ENCODE data around the gene NTN5.
"Not testable (repeated sequence)": the region's sequence is repeated elsewhere in the genome, so short reads cannot be mapped to it uniquely, and the experiment has no call there.

The NTN5 gene, protein sequence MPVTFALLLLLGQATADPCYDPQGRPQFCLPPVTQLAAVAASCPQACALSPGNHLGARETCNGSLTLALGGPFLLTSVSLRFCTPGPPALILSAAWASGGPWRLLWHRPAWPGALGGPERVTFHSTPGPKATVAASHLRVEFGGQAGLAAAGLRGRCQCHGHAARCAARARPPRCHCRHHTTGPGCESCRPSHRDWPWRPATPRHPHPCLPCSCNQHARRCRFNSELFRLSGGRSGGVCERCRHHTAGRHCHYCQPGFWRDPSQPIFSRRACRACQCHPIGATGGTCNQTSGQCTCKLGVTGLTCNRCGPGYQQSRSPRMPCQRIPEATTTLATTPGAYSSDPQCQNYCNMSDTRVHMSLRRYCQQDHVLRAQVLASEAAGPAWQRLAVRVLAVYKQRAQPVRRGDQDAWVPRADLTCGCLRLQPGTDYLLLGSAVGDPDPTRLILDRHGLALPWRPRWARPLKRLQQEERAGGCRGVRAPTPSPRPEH

DNA sequence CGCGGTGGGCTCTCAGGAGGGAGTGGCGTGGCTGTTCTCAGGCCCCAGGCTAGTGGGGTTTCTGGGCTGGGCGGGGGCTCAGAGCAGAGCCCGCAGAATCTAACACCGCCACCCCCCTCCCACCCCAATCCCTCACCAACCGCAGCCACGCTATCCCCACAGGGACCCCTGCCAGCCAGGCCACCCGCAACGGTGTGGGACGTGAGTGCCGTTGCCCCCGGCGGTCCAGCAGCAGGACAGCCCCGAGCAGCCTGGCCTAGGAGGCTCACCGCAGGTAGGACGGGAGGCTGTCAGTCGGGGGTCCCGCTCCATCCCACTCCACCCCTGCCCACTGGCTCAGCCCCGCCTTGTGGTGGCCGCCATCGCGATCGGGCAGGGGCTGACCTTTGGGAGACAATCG is at the start of gene NTN5:
Gene NTN5 (minus strand): TSS at position 24 of the 400 bp plus-strand sequence. CDS start 2,031 bp downstream, outside the sequence.
- DNase-seq = no peak

DNA sequence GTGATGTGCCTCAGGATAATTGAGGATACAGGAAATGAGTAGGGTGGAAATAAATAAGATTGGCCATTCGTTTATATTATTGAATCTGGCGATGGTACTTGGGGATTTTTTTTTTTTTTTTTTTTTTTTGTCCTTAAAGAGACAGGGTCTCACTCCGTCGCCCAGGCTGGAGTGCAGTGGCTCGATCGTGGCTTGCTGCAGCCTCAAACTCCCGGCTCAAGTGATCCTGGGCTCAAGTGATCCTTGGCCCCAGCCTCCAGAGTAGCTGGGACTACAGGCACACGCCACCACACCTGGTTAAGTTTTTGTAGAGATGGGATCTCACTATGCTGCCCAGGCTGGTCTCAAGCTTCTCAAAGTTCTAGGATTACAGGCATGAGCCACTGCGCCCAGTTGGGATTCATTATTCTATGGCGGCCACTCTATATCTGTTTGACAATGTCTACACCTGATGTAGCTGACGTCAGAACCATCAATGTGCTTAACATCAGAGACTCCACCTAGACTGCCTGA is 49.4 kb upstream of the NTN5 start:
- no peak for DNase-seq

DNA sequence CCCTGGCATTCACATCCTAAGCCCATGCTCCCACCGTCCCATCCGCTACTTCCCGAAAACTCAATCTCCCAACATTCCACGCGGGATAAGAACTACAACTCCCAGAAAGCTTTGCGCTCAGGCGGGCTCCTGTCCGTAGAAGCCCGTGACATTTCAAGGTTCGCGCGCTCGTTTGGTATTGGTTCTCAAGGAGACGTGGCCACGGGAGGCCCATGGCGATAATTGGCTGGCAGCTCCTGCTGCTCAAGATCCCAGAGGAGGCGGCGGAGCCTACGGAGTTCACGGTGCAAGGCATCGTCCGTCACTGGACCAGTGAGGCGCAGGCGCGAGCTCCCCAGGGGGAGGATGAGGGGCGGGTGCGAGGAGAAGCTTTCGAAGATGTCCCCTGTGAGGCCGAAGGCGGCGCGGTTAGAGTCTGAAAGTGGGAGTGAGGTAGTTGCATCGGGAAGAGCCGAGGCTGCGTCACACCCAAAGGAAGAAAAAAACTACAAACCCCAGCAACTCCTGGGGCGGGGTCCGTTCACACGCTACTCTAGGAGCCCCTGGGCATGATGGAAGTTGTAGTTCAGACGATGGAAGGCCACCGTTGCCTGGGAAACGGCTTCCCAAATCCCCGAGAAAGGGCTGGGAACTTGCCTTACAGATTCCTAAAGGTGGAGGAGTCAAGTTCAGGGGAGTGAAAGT is 47.9 kb upstream of the NTN5 start:
- peak; percentile 76 to 100 (median 98) for DNase-seq

DNA sequence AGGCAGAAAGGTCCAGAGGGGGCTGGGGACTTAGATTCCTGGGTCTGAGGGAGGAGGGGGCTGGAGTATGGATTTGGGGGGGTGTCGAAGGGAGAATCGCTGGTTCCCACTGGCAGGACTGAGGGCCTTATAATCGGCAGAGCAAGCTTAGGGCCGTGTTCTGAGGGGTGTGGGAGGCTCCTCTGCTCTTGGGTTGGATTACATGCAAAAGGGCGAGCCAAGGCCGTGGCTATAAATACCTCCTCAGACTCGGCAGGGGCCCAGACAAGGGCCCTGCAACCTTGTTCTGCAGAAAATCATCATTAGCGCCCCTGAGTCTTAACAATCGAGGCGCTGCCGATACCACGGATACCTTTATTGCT is 47.4 kb upstream of the NTN5 start:
- DNase-seq = no peak

DNA sequence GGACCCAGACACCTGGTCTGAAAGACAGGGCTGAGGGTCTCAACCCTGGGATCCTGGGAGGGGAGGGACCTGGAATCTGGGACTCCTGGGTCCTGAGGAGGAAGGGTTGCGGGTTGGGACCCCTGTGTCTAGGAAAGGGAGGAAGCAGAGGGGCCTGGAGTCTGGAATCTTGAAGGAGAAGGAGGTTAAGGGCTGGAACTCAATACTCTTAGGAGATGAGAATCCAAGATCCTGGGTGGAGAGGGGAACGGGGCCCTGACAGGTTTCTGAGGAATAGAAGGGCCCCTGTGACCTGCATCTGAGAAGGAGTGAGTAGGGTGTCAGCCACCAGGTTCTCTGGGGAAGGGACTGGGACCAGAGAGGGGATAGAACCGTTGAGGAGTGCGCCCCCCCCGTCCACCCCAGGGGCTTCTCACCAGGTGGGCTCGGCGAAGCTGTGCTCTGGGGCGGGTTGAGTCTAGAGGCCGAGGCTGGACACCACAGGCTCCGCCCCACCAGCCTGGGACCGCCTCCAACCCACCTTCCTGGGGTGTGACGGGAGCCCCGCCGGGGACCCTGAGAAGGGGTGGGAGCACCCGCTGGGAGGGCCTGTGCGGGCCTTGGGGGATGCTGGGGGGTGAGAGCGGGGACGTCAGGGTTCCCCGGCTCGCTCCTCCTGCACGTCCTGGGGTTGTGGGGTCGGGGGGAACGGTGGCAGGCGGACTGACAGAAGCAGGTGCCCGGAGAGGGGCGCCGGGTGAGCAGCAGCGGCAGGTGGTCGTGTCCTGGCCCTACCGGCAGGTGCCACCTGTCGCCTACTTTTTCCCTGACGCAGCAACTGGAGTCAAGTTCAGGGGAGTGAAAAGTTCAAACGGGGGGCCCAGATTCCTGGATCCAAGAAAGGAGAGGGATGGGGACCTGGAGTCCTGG is 46.7 kb upstream of the NTN5 start, which contains the start of gene MAMSTR:
Gene MAMSTR (minus strand): TSS at position 463 of the 909 bp plus-strand sequence. CDS start 694 bp downstream, outside the sequence.
- DNase-seq = no peak

DNA sequence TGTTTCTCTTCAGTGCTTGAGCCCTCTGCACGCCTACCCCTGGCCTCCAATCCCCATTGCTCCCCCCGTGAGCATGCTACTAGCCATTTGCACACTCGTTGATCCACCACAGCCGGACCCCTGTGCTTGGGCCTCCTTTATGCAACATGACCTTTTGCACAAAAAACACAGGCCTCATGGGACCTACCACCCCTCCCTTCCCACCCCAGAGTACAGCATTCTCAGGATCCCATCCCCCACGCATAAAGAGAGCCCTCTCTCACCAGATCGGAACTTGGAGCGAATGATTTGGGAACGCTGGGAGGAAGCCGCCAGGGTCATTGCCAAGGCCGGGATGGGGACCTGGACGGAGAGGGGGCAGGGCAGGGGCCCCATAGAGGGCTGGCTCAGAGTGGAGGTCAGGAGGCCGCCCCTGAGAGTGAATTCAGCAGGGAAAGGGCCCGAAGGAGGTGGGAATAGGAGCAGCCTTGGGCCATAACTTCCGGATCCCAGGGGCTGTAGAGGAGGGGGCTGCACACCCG is 46.0 kb upstream of the NTN5 start:
- DNase-seq = no peak

DNA sequence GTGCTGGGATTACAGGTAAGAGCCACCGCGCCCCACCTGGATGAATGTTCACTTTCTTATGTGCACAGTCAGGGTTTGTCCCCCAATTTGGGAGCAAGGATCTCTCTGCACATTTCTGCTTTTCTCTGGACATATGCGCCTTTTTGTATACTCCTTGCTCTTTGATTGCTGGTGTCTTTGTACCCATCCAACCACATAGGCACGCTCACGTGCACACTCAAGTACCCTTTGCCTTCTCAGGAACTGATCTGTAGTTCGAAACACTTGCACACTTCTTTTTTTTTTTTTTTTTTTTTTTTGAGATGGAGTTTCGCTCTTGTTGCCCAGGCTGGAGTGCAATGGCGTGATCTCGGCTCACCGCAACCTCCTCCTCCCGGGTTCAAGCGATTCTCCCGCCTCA is 45.3 kb upstream of the NTN5 start:
- DNase-seq = not testable (repeated sequence)

DNA sequence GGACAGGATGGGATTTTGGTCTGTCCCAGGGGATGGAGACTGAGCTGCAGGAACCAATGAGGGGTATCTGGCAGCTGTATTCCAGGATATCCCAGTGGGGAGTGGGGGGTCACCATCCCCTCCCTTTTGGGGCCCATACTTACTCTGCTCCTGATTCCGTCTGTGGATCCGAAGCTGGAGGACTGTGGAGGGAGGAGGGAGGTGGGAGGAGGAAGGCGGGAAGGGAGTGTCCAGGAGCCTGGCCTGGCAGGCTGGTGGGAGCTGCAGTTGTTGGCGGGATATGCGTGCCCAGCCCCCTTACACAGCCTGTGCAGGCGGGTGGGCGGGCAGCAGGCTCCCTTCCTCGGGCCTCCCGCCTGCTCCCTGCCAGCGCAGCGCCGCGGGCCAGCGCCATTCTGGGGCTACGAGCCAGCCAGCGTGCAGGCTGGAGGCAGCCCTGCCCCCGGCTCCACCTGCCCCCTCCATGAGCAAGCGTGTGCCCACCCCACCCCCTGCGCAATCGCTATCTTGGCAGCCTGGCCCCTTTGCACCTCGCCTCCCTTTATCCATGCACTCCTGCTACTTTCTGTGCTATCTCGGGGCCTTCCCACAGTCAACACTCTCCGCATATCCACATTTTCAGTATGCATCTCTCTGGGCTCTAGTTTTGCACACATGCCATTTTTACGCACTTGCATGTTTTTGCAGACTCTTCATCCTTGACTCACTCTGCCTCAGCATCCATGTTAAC is 43.9 kb upstream of the NTN5 start:
- DNase-seq = peak in 56 of 58 donors; percentile 11 to 89 (median 64)

DNA sequence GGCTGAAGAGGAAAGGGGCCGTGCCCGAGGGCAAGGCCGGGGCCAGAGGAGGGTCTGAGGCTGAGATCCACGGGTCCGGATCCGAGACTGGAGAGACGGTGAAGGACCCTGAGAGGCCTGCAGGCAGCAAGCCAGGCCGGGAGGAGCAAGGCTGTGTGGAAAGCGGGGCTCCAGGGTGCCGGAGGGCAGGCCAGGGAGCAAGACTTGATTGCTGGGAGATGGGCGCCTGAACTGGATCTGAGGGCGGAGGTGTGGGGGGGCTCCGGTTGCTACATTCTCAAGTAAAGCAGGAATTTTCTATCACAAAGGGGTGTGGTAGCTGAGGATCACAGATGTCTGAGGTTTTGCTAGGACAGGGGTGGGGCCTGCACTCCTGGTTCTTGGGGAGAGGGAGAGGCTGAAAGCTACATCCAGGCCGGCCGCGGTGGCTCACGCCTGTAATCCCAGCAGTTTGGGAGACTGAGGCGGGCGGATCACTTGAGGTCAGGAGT is 42.9 kb upstream of the NTN5 start:
- DNase-seq = peak in 1 of 58 donors; percentile 10

DNA sequence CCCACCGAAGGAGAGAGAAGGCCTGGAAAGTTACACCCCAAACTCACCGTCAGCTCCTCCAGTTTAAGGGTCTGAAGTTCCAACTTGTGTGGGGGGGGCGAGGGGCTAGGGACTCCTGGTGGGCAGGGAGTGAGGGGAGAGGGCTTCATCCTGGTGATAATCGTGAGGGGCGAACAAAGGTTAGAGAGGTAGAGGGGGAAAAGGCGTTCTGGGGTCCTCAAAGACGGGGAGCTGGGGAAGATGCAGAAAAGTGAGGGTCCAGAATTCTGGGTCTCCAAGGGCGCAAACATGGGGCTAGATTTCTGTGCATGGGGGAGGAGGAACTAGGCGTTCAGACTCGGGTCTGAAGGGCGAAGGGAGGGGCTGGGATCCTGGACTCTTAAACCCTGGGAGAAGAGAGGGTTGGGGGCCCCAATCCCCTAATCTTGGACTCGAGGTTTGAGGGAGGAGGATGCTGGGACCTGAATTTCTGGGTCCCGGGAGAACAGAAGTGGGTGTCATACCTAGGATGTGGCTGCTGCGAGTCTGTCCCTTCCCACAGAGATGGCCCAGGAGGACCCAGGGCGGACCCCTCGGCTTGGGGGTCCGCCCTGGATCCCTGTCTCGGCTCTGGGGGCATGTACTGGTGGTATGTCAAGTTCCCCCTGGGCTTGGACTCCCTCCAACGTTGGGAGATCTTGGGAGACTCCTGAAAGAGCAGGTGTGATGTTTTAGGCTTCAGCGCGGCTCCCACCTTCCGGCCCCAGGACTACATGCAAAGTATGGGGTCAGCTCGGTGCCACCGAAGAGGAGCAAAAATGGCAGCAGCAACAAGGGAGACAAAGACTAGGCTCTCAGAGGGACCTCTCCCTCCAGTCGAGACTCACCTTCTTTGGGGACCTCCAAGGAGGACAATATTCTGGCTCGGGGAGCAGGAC is 42.2 kb upstream of the NTN5 start:
- DNase-seq = no peak

DNA sequence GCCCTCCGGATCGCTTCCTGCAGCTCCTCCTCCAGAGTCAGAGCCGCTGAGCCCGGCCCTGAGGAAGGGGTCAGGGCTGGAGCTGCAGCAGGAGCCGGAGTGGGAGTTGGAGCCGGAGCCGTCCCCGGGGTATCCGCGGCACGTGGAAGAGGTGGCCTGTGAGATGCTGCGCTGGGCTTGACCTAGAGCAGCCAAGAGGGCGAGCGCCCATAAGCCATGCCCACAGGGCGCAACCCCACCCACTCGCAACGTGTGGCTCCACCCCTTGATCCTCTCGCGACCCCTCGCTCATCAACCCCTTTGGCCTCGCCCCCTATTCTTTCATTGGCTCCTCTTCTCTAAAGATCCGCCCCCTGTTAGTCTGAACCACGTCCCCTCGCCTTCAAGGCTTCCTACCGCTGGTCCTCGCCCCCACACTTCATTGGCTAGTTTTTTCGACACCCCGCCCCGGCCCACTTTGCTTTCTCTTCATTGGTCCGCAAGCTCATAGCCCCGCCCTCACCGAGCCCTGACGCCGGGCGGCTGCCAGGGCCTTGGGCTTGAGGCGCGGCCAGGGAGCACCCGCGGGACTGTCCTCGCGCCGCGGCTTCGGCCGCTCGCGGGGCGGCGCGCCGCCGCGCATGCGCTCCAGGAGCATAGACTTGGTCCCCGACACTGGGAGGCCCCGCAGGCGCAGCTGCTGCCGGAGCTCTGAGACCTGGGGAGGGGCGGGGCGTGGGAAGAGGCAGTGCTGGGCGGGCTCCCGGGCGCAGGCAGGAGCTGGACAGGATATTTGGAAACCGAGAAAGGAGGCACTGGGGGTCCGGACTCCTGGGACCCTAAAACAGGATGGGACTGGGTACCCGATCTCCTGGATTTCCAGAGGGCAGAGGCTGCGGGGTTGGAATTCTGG is 41.3 kb upstream of the NTN5 start:
- peak; percentile 84 to 100 (median 99) for DNase-seq

DNA sequence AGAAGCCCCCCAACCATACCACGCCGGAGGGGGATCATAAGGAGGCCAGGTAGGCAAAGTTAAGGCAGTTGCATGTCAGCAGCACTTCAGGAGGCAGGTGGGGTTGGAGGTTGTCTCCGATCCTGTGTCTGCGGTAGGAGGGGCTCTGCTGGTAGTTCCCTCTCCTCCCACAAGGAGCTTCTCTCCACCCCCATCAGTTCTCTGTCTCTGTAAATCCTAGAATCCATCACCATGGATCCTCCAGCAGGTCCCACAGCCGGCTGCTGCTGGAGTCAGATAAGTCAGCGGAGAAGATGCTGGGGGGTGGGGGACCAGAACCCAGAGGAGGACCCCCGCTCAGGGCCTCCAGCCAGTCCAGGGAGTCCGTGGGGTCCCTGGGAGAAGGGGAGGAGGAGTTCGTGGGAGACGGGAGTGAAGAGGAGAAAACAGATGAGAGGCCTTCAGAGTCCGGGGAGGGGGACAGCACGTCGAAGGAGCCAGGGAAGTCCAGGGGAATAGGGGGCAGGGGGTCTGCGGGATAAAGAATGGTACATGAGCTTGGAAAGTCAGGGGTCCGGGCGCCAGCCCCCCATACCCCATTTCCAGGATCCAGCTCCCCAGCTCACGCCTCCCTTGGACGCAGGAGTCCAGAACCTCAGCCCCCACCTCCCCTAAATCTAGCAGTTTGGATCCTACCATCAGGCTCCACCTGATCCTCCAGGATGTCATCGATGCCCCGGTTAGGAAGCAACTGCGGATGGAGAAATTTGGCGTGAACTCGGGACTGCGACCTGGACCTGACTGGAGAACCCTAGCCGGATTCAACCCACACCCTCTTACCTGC is 40.4 kb upstream of the NTN5 start:
- DNase-seq = peak in 5 of 58 donors; percentile 9 to 55 (median 36)

DNA sequence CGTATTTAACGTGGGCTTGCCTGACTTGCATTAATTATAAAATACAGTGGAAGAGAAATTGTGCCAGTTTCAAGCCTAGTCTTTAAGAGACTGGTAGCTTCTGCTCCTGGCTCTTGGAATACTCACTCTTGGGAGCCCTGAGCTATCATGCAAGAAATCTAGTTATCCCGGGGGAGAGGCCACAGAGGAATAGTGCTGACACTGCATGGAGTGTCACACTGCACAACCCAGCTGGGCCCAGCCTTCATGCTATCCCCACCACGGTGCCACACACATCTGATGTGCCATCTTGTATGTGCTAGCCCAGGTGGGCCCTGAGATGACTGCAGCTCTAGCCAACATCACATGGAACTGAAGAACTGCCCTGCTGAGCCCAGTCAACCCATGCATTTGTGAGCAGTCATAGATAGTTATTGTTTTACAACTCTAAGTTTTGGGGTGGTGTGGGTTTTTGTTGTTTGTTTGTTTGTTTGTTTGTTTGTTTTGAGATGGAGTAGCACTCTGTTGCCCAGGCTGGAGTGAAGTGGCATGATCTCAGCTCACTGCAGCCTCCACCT is 38.4 kb upstream of the NTN5 start:
- no peak for DNase-seq

DNA sequence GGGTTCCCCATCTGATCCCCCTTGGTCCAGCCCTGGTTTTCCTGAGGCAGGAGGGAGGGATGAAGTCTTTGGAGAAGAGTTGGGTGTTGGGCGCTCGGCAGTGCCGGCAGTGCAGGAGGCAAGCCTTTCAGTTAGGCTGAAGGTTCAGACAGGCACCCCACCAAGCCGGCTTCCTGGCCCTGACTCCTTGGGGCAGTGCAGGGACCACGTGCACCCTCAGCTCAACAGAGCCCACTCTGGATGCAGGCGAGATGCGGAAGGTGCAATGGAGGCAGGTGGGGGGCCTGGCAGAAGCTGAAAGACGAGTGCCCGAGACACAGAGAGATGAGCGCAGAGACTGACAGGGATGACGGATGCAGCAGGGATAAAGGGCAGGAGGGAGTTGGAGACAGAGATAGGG is 35.7 kb upstream of the NTN5 start:
- DNase-seq = no peak

DNA sequence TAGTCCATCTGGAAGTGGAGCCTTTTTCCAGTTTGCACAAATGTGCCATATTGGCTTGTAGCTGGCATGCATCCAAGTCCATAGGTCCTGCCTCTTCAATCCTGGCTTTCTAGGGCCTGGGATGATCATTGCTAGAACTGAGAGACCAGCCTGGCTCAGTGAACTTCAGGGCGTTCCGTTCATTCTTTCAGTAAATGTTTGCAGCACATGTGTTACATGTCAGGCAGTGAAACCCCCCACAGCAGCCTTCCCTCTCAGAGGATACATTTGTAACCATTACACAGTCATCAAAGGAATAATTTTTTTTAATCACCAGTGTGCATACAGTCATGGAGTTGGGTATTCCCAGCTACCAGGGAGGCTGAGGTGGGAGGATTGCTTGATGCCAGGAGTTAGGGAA is 32.6 kb upstream of the NTN5 start:
- DNase-seq = no peak

DNA sequence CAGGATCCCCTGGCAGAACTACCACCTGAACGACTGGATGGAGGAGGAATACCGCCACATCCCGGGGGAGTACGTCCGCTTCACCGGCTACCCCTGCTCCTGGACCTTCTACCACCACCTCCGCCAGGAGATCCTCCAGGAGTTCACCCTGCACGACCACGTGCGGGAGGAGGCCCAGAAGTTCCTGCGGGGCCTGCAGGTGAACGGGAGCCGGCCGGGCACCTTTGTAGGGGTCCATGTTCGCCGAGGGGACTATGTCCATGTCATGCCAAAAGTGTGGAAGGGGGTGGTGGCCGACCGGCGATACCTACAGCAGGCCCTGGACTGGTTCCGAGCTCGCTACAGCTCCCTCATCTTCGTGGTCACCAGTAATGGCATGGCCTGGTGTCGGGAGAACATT is 30.5 kb upstream of the NTN5 start:
- no peak for DNase-seq

DNA sequence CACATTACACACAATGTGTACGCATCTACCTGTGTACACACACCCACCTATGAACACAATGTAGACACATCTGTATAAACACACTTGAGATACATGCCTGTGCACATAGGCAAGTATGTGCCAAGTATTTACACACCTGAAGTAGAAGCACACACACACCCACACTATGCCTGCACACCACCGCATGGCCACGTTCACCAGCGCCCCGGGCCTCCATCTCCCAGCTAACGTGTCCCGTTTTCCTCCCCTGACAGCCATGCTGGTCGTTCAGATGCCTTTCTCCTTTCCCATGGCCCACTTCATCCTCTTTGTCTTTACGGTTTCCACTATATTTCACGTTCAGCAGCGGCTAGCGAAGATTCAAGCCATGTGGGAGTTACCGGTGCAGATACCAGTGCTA is 29.9 kb upstream of the NTN5 start:
- DNase-seq = no peak

Data from anterior cingulate cortex (tissue), 58 donors.